B cell (primary cell): ENCODE measurements around the gene UBAC1. TPM values are rescaled to one million over a fixed set of nuclear protein-coding genes. Genes with fewer than 3 reads are reported as not detected.

Experiments
- ATAC-seq: fragments of 200-7000 bp; cut with Tn5 transposase; one replicate; pipeline ENCODE4 v1.10.0; 2021; ENCODE audit warnings: low read depth, mild to moderate bottlenecking, moderate number of reproducible peaks, moderate library complexity
- CTCF ChIA-PET: fragments of 350-600 bp; sonication (Branson Sonifier 250); formaldehyde crosslinking; loops from one replicate; lab custom pipeline; 2021; ENCODE audit warnings: antibody characterized with exemption, inconsistent platforms; lab: Charles Lee
- POLR2A ChIA-PET: fragments of 350-600 bp; sonication (Branson Sonifier 250); formaldehyde crosslinking; loops from one replicate; lab custom pipeline; 2021; ENCODE audit warnings: antibody characterized with exemption; lab: Charles Lee
- DNase-seq: peaks from one replicate; pipeline ENCODE4 v3.0.0; 2013
- H2AFZ ChIP-seq: 2 replicates; pipeline ENCODE4 v1.6.1; 2012; ENCODE audit warnings: mild to moderate bottlenecking, low read depth, low read length; ENCODE audit not compliant: insufficient read depth, poor library complexity, severe bottlenecking
- H3K27ac ChIP-seq, 2 donors: 1 replicate in 1 of 2; 2 replicates in 1 of 2; pipeline ENCODE4 v1.5.1; 2012 to 2013; ENCODE audit warnings: low read length in 2 of 2, mild to moderate bottlenecking in 2 of 2, moderate library complexity in 1 of 2
- H3K27me3 ChIP-seq, 4 experiments: fragments of 200-600 bp in 1 of 4; sonication (generic) in 1 of 4; replicated peaks in 1 of 4; 1 replicate in 2 of 4; 2 replicates in 2 of 4; pipeline versions ENCODE4 v1.6.1 to v1.7.0; 2013 to 2016; ENCODE audit warnings: low read length in 3 of 4, mild to moderate bottlenecking in 2 of 4, mixed read lengths in 1 of 4, moderate library complexity in 1 of 4; ENCODE audit not compliant: insufficient read depth in 4 of 4, control insufficient read depth in 3 of 4; ENCODE audit errors: control extremely low read depth in 1 of 4
- H3K36me3 ChIP-seq, 2 experiments: replicated peaks in 1 of 2; 1 replicate in 1 of 2; 2 replicates in 1 of 2; pipeline versions ENCODE4 v1.6.1 to v1.7.1; 2013; ENCODE audit warnings: low read length in 1 of 2; ENCODE audit not compliant: insufficient read depth in 2 of 2, control insufficient read depth in 1 of 2; ENCODE audit errors: control extremely low read depth in 1 of 2, extremely low read depth in 1 of 2
- H3K4me1 ChIP-seq, 2 donors: fragments of 200-600 bp in 1 of 2; sonication (generic) in 1 of 2; 1 replicate in 1 of 2; 2 replicates in 1 of 2; pipeline versions ENCODE4 v1.5.1 to v1.6.1; 2013 to 2017; ENCODE audit warnings: low read length in 2 of 2; ENCODE audit not compliant: control insufficient read depth in 2 of 2, insufficient read depth in 2 of 2
- H3K4me2 ChIP-seq: replicated peaks from 2 replicates; pipeline ENCODE3; 2012; ENCODE audit warnings: mild to moderate bottlenecking, low read depth, low read length; ENCODE audit not compliant: poor library complexity, severe bottlenecking
- H3K4me3 ChIP-seq, 5 experiments: fragments of 200-600 bp in 1 of 5; sonication (generic) in 1 of 5; 1 replicate in 3 of 5; 2 replicates in 2 of 5; pipeline versions ENCODE4 v1.5.1 to v1.7.0; 2011 to 2016; ENCODE audit warnings: low read length in 4 of 5, mild to moderate bottlenecking in 4 of 5, low read depth in 2 of 5, control low read depth in 1 of 5, moderate library complexity in 1 of 5; ENCODE audit not compliant: insufficient read depth in 1 of 5; ENCODE audit errors: control extremely low read depth in 1 of 5, extremely low read depth in 1 of 5
- H3K79me2 ChIP-seq: fragments of 200-600 bp; sonication (generic); one replicate; pipeline ENCODE4 v1.6.0; 2016; ENCODE audit warnings: low read length; ENCODE audit not compliant: control insufficient read depth, insufficient read depth
- H3K9ac ChIP-seq: fragments of 200-600 bp; sonication (generic); 2 replicates; pipeline ENCODE4 v1.6.1; 2017; ENCODE audit warnings: mild to moderate bottlenecking, low read length, moderate library complexity
- H3K9me3 ChIP-seq, 3 donors: one replicate each; pipeline versions ENCODE4 v1.6.1 to v1.7.1; 2013; ENCODE audit warnings: low read length in 2 of 3; ENCODE audit not compliant: control insufficient read depth in 2 of 3, insufficient read depth in 1 of 3; ENCODE audit errors: control extremely low read depth in 1 of 3
- H4K20me1 ChIP-seq: 2 replicates; pipeline ENCODE4 v1.6.0; 2012; ENCODE audit warnings: mild to moderate bottlenecking, low read length; ENCODE audit not compliant: insufficient read depth, control insufficient read depth, poor library complexity, severe bottlenecking
- H3K27ac Mint-ChIP-seq: one replicate; pipeline ENCODE4 v1.8.0; 2021; ENCODE audit warnings: mixed read lengths
- H3K27me3 Mint-ChIP-seq: one replicate; pipeline ENCODE4 v1.8.0; 2021; ENCODE audit warnings: mixed read lengths
- H3K4me1 Mint-ChIP-seq: one replicate; pipeline ENCODE4 v1.8.0; 2021; ENCODE audit warnings: mixed read lengths
- H3K4me3 Mint-ChIP-seq: one replicate; pipeline ENCODE4 v1.8.0; 2021; ENCODE audit warnings: mixed read lengths
- H3K9me3 Mint-ChIP-seq: one replicate; pipeline ENCODE4 v1.8.0; 2022; ENCODE audit warnings: mixed read lengths; ENCODE audit not compliant: insufficient read depth
- CTCF ChIP-seq: fragments of 200-600 bp; IDR thresholded peaks from one replicate; pipeline ENCODE4 v1.8.0; 2022; ENCODE audit warnings: antibody characterized with exemption, mild to moderate bottlenecking
- EZH2 ChIP-seq: IDR thresholded peaks from 2 replicates; pipeline ENCODE4 v1.6.1; 2012; ENCODE audit warnings: borderline replicate concordance, low read depth, mild to moderate bottlenecking, moderate library complexity, low read length; ENCODE audit not compliant: insufficient read depth, poor library complexity, severe bottlenecking
- WGBS: methylation state at CpG from one replicate; pipeline ENCODE4 v1.1.5; 2013; ENCODE audit warnings: missing lambda C conversion rate; ENCODE audit not compliant: insufficient coverage; 5-methylcytosine and 5-hydroxymethylcytosine counted together
- intact Hi-C: fragments of 100-400 bp; cut with micrococcal nuclease; formaldehyde crosslinking; loops from one replicate; pipeline ENCODE4 v1.10.0; 2022
- polyA plus RNA-seq: library from polyadenylated mRNA; depleted of rRNA; stranded (reverse); fragments of >200 nt; gene quantifications from 2 replicates; pipeline ENCODE4 v1.2.3, GENCODE V29; 2012
- total RNA-seq, 2 donors: library from RNA; stranded (reverse); fragments of 120-200 nt in 1 of 2; gene quantifications; 1 replicate in 1 of 2; 2 replicates in 1 of 2; pipeline versions ENCODE4 v1.2.3 to v1.2.4, GENCODE V29; 2013 to 2022

The UBAC1 gene
- total and polyA plus RNA-seq, 2 donors (not counting 1 experiment from before 2014, with no cell fraction given): 30.8 to 31.1 TPM

DNA sequence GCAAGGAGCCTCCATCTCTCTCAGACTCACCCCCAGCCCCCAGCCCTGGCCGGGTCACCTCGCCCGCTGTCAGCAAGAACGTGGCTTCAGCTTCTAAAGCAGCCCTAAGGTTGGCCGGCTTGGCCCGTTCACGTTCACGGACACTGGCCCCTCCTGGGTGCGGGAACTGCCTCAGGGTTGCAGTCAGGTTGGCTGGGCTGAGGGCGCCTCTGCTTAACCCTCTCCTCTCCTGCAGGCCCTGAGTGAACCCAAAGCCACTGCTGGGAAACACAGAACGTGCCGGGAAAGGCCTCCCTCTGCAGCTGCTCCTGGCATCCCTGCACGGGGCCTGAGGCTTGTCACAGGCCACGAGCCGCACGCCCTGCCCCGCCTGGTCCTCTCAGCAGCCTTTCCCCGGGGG lies 40.1 kb upstream of the UBAC1 start:
- no peaks in the 10 kb centered on the region for H4K20me1 ChIP-seq
- peaks cover 0 to 5% (median 0%) of the 10 kb centered on the region in 4 experiments for H3K27me3 ChIP-seq
- H3K27ac ChIP-seq: no peak overlapping the region
- DNase-seq (no peak), ATAC-seq (no peak)
- intact Hi-C loops: no loop called here
- H3K4me1 ChIP-seq: no peaks in the 10 kb centered on the region
- H3K4me3 ChIP-seq: no peak overlapping the region
- no peak for TF ChIP-seq EZH2
- TF ChIP-seq CTCF: no peak
- Mint-ChIP-seq H3K4me3 (no peak overlapping the region), H3K27ac (no peak overlapping the region), H3K9me3 (no peaks in the 10 kb centered on the region), H3K27me3 (no peaks in the 10 kb centered on the region), H3K4me1 (peaks cover 2% of the 10 kb centered on the region)
- no peak overlapping the region for H3K9ac ChIP-seq
- 90% methylated on average over 13 of the region's 18 CpGs for WGBS
- H2AFZ ChIP-seq: no peak overlapping the region
- H3K9me3 ChIP-seq: no peaks in the 10 kb centered on the region
- no peak overlapping the region for H3K4me2 ChIP-seq
- ChIA-PET POLR2A (no interaction called here), CTCF (no interaction called here)
- no peaks in the 10 kb centered on the region for H3K36me3 ChIP-seq
- no peaks in the 10 kb centered on the region for H3K79me2 ChIP-seq

GRCh38 chr9:135998410-135999071 lies 37.4 kb upstream of the UBAC1 start:
- intact Hi-C loops: no loop called here
- WGBS: 86% methylated on average over 15 of the region's 16 CpGs
- POLR2A ChIA-PET: no interaction called here
- ATAC-seq (no peak), DNase-seq (no peak)
- Mint-ChIP-seq H3K27ac (no peak overlapping the region), H3K4me1 (no peaks in the 10 kb centered on the region), H3K4me3 (no peak overlapping the region), H3K9me3 (no peaks in the 10 kb centered on the region), H3K27me3 (no peaks in the 10 kb centered on the region)
- CTCF ChIA-PET: no interaction called here
- H3K27me3 ChIP-seq: peaks cover 0 to under 1% (median 0%) of the 10 kb centered on the region in 4 experiments
- H3K4me2 ChIP-seq: no peak overlapping the region
- no peak overlapping the region for H2AFZ ChIP-seq
- no peak for TF ChIP-seq EZH2
- TF ChIP-seq CTCF: no peak
- no peaks in the 10 kb centered on the region for H3K4me1 ChIP-seq
- H3K27ac ChIP-seq: no peak overlapping the region
- no peaks in the 10 kb centered on the region for H4K20me1 ChIP-seq
- peaks cover 0 to 4% (median 0%) of the 10 kb centered on the region in 3 donors for H3K9me3 ChIP-seq
- no peak overlapping the region for H3K4me3 ChIP-seq
- H3K36me3 ChIP-seq: no peaks in the 10 kb centered on the region
- no peak overlapping the region for H3K9ac ChIP-seq
- H3K79me2 ChIP-seq: no peaks in the 10 kb centered on the region
